ENCODE data around the gene STK4. TPM values are rescaled to one million over a fixed set of nuclear protein-coding genes. Genes with fewer than 3 reads are reported as not detected.

STK4 gene
- total and polyA plus RNA-seq, 4 donors = 5.4 to 41.0 (median 24.9) TPM

- H3K27ac ChIP-seq (ENCODE audit: low read depth in 1 of 2, low read length in 2 of 2) = no peak overlapping the region
- no peak overlapping the region for H3K4me3 ChIP-seq (ENCODE audit: low read length in 2 of 2)
- ATAC-seq (ENCODE audit: low FRiP score) (no peak), DNase-seq (no peak)
- intact Hi-C loops (cut with DNase I) = loop anchor here (5.0 to 10.0 kb wide), 3 partner anchors 50 to 248 kb away; no protein-coding TSS in a partner anchor
- no peaks in the 10 kb centered on the region for H3K27me3 ChIP-seq (ENCODE audit: control insufficient read depth in 1 of 2, insufficient read depth in 2 of 2, low read length in 1 of 2)
- H3K36me3 ChIP-seq (ENCODE audit: control insufficient read depth in 1 of 2, insufficient read depth in 2 of 2, low read length in 1 of 2) = no peaks in the 10 kb centered on the region
- WGBS, 2 donors = 88 to 90% methylated on average over 3 of the region's 3 CpGs
- no peaks in the 10 kb centered on the region for H3K4me1 ChIP-seq (ENCODE audit: control insufficient read depth in 1 of 2, insufficient read depth in 2 of 2, low read length in 2 of 2)
- no peaks in the 10 kb centered on the region for H3K9me3 ChIP-seq (ENCODE audit: control insufficient read depth, low read length)
Measured at GRCh38 chr20:45044601-45045000, 78.3 kb downstream of the STK4 start.

- Histone ChIP-seq H3K4me1 (ENCODE audit: control insufficient read depth in 1 of 2, insufficient read depth in 2 of 2, low read length in 2 of 2) (no peaks in the 10 kb centered on the region), H3K36me3 (ENCODE audit: control insufficient read depth in 1 of 2, insufficient read depth in 2 of 2, low read length in 1 of 2) (no peaks in the 10 kb centered on the region), H3K4me3 (ENCODE audit: low read length in 2 of 2) (no peak overlapping the region), H3K9me3 (ENCODE audit: control insufficient read depth, low read length) (no peaks in the 10 kb centered on the region), H3K27me3 (ENCODE audit: control insufficient read depth in 1 of 2, insufficient read depth in 2 of 2, low read length in 1 of 2) (no peaks in the 10 kb centered on the region), H3K27ac (ENCODE audit: low read depth in 1 of 2, low read length in 2 of 2) (no peak overlapping the region)
- WGBS, 2 donors = 83 to 91% methylated on average over 2 of the region's 2 CpGs
- no peak for DNase-seq
- intact Hi-C loops (cut with DNase I) = loop anchor here (5.0 to 10.0 kb wide), 3 partner anchors 45 to 237 kb away; no protein-coding TSS in a partner anchor
- no peak for ATAC-seq (ENCODE audit: low FRiP score)
Measured at GRCh38 chr20:45047581-45048119, 81.3 kb downstream of the STK4 start.

- peaks cover 0 to 2% of the 10 kb centered on the region in 2 donors for H3K4me1 ChIP-seq (ENCODE audit: control insufficient read depth in 1 of 2, insufficient read depth in 2 of 2, low read length in 2 of 2)
- intact Hi-C loops (cut with DNase I) = loop anchor here (5.0 to 10.0 kb wide), 3 partner anchors 43 to 235 kb away; no protein-coding TSS in a partner anchor
- no peaks in the 10 kb centered on the region for H3K27me3 ChIP-seq (ENCODE audit: control insufficient read depth in 1 of 2, insufficient read depth in 2 of 2, low read length in 1 of 2)
- no peak overlapping the region for H3K4me3 ChIP-seq (ENCODE audit: low read length in 2 of 2)
- ATAC-seq (ENCODE audit: low FRiP score) (no peak), DNase-seq (no peak)
- WGBS, 2 donors = 67 to 74% methylated on average over 3 of the region's 3 CpGs
- no peaks in the 10 kb centered on the region for H3K36me3 ChIP-seq (ENCODE audit: control insufficient read depth in 1 of 2, insufficient read depth in 2 of 2, low read length in 1 of 2)
- H3K27ac ChIP-seq (ENCODE audit: low read depth in 1 of 2, low read length in 2 of 2) = no peak overlapping the region
- no peaks in the 10 kb centered on the region for H3K9me3 ChIP-seq (ENCODE audit: control insufficient read depth, low read length)
Measured at GRCh38 chr20:45049438-45049837, 83.1 kb downstream of the STK4 start.

GRCh38 chr20:45049904-45050471 lies 83.7 kb downstream of the STK4 start:
- ATAC-seq (ENCODE audit: low FRiP score) (no peak), DNase-seq (no peak)
- intact Hi-C loops (cut with DNase I) = loop anchor here (5.0 to 10.0 kb wide), 3 partner anchors 42 to 235 kb away; no protein-coding TSS in a partner anchor
- Histone ChIP-seq H3K36me3 (ENCODE audit: control insufficient read depth in 1 of 2, insufficient read depth in 2 of 2, low read length in 1 of 2) (no peaks in the 10 kb centered on the region), H3K4me3 (ENCODE audit: low read length in 2 of 2) (no peak overlapping the region), H3K4me1 (ENCODE audit: control insufficient read depth in 1 of 2, insufficient read depth in 2 of 2, low read length in 2 of 2) (peaks cover 0 to 2% of the 10 kb centered on the region in 2 donors), H3K27ac (ENCODE audit: low read depth in 1 of 2, low read length in 2 of 2) (no peak overlapping the region), H3K9me3 (ENCODE audit: control insufficient read depth, low read length) (no peaks in the 10 kb centered on the region), H3K27me3 (ENCODE audit: control insufficient read depth in 1 of 2, insufficient read depth in 2 of 2, low read length in 1 of 2) (no peaks in the 10 kb centered on the region)
- WGBS, 2 donors = 73 to 77% methylated on average over 5 of the region's 5 CpGs

- Histone ChIP-seq H3K4me3 (ENCODE audit: low read length in 2 of 2) (no peak overlapping the region), H3K27ac (ENCODE audit: low read depth in 1 of 2, low read length in 2 of 2) (no peak overlapping the region), H3K4me1 (ENCODE audit: control insufficient read depth in 1 of 2, insufficient read depth in 2 of 2, low read length in 2 of 2) (peaks cover 0 to 2% of the 10 kb centered on the region in 2 donors), H3K9me3 (ENCODE audit: control insufficient read depth, low read length) (no peaks in the 10 kb centered on the region), H3K36me3 (ENCODE audit: control insufficient read depth in 1 of 2, insufficient read depth in 2 of 2, low read length in 1 of 2) (no peaks in the 10 kb centered on the region), H3K27me3 (ENCODE audit: control insufficient read depth in 1 of 2, insufficient read depth in 2 of 2, low read length in 1 of 2) (no peaks in the 10 kb centered on the region)
- ATAC-seq (ENCODE audit: low FRiP score) (no peak), DNase-seq (no peak)
- intact Hi-C loops (cut with DNase I) = no loop called here
- 95% methylated on average over 3 of the region's 3 CpGs for WGBS, 2 donors
Measured at GRCh38 chr20:45051204-45052060, 85.1 kb downstream of the STK4 start.

GRCh38 chr20:45052698-45053429 lies 86.6 kb downstream of the STK4 start:
- intact Hi-C loops (cut with DNase I) = no loop called here
- ATAC-seq (ENCODE audit: low FRiP score) (no peak), DNase-seq (no peak)
- Histone ChIP-seq H3K9me3 (ENCODE audit: control insufficient read depth, low read length) (no peaks in the 10 kb centered on the region), H3K4me3 (ENCODE audit: low read length in 2 of 2) (no peak overlapping the region), H3K4me1 (ENCODE audit: control insufficient read depth in 1 of 2, insufficient read depth in 2 of 2, low read length in 2 of 2) (peaks cover 0 to 2% of the 10 kb centered on the region in 2 donors), H3K27me3 (ENCODE audit: control insufficient read depth in 1 of 2, insufficient read depth in 2 of 2, low read length in 1 of 2) (no peaks in the 10 kb centered on the region), H3K27ac (ENCODE audit: low read depth in 1 of 2, low read length in 2 of 2) (peak overlapping the region in 1 of 2 donors; percentile 57), H3K36me3 (ENCODE audit: control insufficient read depth in 1 of 2, insufficient read depth in 2 of 2, low read length in 1 of 2) (peaks cover 0 to 3% of the 10 kb centered on the region in 2 donors)
- WGBS, 2 donors = 19 to 21% methylated on average over 7 of the region's 7 CpGs

GRCh38 chr20:45053430-45054351 lies 87.4 kb downstream of the STK4 start:
- Histone ChIP-seq H3K9me3 (ENCODE audit: control insufficient read depth, low read length) (no peaks in the 10 kb centered on the region), H3K36me3 (ENCODE audit: control insufficient read depth in 1 of 2, insufficient read depth in 2 of 2, low read length in 1 of 2) (peaks cover 0 to 3% of the 10 kb centered on the region in 2 donors), H3K4me3 (ENCODE audit: low read length in 2 of 2) (no peak overlapping the region), H3K27ac (ENCODE audit: low read depth in 1 of 2, low read length in 2 of 2) (peak overlapping the region in 1 of 2 donors; percentile 57), H3K4me1 (ENCODE audit: control insufficient read depth in 1 of 2, insufficient read depth in 2 of 2, low read length in 2 of 2) (peaks cover 0 to 2% of the 10 kb centered on the region in 2 donors), H3K27me3 (ENCODE audit: control insufficient read depth in 1 of 2, insufficient read depth in 2 of 2, low read length in 1 of 2) (no peaks in the 10 kb centered on the region)
- WGBS, 2 donors = 78 to 83% methylated on average over 8 of the region's 8 CpGs
- DNase-seq (no peak), ATAC-seq (ENCODE audit: low FRiP score) (no peak)
- intact Hi-C loops (cut with DNase I) = no loop called here
